Measurements from ENCODE around the gene RAMP3. TPM values are rescaled to one million over a fixed set of nuclear protein-coding genes. Genes with fewer than 3 reads are reported as not detected.

Gene RAMP3
- total and polyA plus RNA-seq, 9 of the 15 experiments (the other 6 are each of a cell fraction or from before 2014, with no cell fraction given): not detected

GRCh38 chr7:45184326-45185027, 26.9 kb downstream of the RAMP3 start:
- FAIRE-seq: no peak
- in situ Hi-C loops (cut with MboI) (no loop called here), intact Hi-C loops (cut with micrococcal nuclease) (no loop called here)
- ATAC-seq: no peak
- Histone ChIP-seq H3K4me2 (ENCODE audit: insufficient read depth, low read length) (no peak overlapping the region), H3K4me1 (replicated peaks in 1 of 2; ENCODE audit: control insufficient read depth in 2 of 2, insufficient read depth in 2 of 2, low read length in 2 of 2) (0 out of 5 replicates have a peak, but pooled peaks cover 0 to 3% of the 10 kb centered on the region in 2 experiments), H3K9ac (ENCODE audit: insufficient read depth in 1 of 2, low read depth in 2 of 2, low read length in 2 of 2) (no peak overlapping the region), H3K36me3 (ENCODE audit: control insufficient read depth, insufficient read depth, low read length) (no peaks in the 10 kb centered on the region), H3K27ac (ENCODE audit: extremely low read depth, low read depth, low read length) (no peak overlapping the region), H3K9me1 (ENCODE audit: control insufficient read depth, insufficient read depth, low read length) (no peaks in the 10 kb centered on the region), H3K27me3 (ENCODE audit: control insufficient read depth in 2 of 2, insufficient read depth in 2 of 2, low read length in 2 of 2) (peaks cover 10 to 64% of the 10 kb centered on the region in 2 experiments; a peak in 4 of 5 replicates), H4K20me1 (replicated peaks; ENCODE audit: control insufficient read depth, insufficient read depth, low read length) (peaks cover 10% of the 10 kb centered on the region; the same call in 1 of the 2 replicates), H3K4me3 (no peak overlapping the region), H3K79me2 (ENCODE audit: control insufficient read depth, insufficient read depth, low read length) (no peaks in the 10 kb centered on the region), H3K9me3 (replicated peaks; ENCODE audit: control insufficient read depth, insufficient read depth, low read depth, low read length) (no peaks in the 10 kb centered on the region), H2AFZ (ENCODE audit: low read depth, low read length) (no peak overlapping the region)
- BruUV-seq (replicated peaks): no TSS peak
- TF ChIP-seq CBX1 (IDR thresholded peaks at IDR 0.05; ENCODE audit: low read depth) (no peak), RB1 (IDR thresholded peaks at IDR 0.05; ENCODE audit: low read depth) (no peak), EP400 (IDR thresholded peaks at IDR 0.05) (no peak), SRF (CRISPR knock-in tag; IDR thresholded peaks at IDR 0.05) (no peak), NR1H2 (CRISPR knock-in tag; IDR thresholded peaks at IDR 0.05) (no peak), ARNT (IDR thresholded peaks at IDR 0.05) (no peak), SMAD4 (CRISPR knock-in tag; conservative IDR thresholded peaks at IDR 0.05) (no peak), SRSF1 (IDR thresholded peaks at IDR 0.05; ENCODE audit: low read depth, low read length) (no peak), SMAD1 (IDR thresholded peaks at IDR 0.05; ENCODE audit: low read depth, low read length, partially characterized antibody) (no peak), GABPA (tag; conservative IDR thresholded peaks at IDR 0.05; ENCODE audit: low read depth) (no peak), ZNF133 (CRISPR knock-in tag; IDR thresholded peaks at IDR 0.05) (no peak), NCOR1 (IDR thresholded peaks at IDR 0.05) (no peak), CREB3L1 (IDR thresholded peaks at IDR 0.05; ENCODE audit: borderline replicate concordance, low read depth) (no peak), RHOXF2B (CRISPR knock-in tag; conservative IDR thresholded peaks at IDR 0.05) (no peak), BRD9 (IDR thresholded peaks at IDR 0.05; ENCODE audit: low read depth, partially characterized antibody) (no peak), BHLHE40 (IDR thresholded peaks at IDR 0.05; ENCODE audit: low read length) (no peak), CHD2 (IDR thresholded peaks at IDR 0.05; ENCODE audit: low read depth, low read length) (no peak)
- DNase-seq (ENCODE audit: extremely low read depth in 1 of 4, low spot score in 3 of 4): no peak
- POLR2A ChIA-PET: interaction anchor here (1.0 kb wide), 1 partner anchor 12 kb away, joined by 3 read pairs; no protein-coding TSS in a partner anchor
- WGBS (ENCODE audit: insufficient coverage, low coverage, missing lambda C conversion rate): 0% methylated on average over 6 of the region's 7 CpGs
- CTCF ChIA-PET (ENCODE audit: low intra/inter-chr PET ratio): no interaction called here
